K562 (cell line): ENCODE measurements around the gene ANK3. TPM values are rescaled to one million over a fixed set of nuclear protein-coding genes. Genes with fewer than 3 reads are reported as not detected.
A peak's percentile ranks its signal among the peaks of the same experiment; 100 is the strongest.

Source experiments
- BCOR ChIP-seq: fragments of 450-650 bp; IDR thresholded peaks from 2 replicates; pipeline ENCODE4 v1.6.1; 2016
- CEBPB ChIP-seq: fragments of 450-650 bp; IDR thresholded peaks from 2 replicates; pipeline ENCODE4 v1.6.1; 2016; ENCODE audit warnings: missing genetic modification characterization, missing compliant biosample characterization
- CREM ChIP-seq: IDR thresholded peaks from 2 replicates; pipeline ENCODE4 v1.6.1; 2014; ENCODE audit warnings: antibody characterized with exemption, low read depth
- FIP1L1 ChIP-seq: fragments of 200-400 bp; formaldehyde crosslinking; IDR thresholded peaks from 2 replicates; pipeline ENCODE4 v1.6.1; 2018; ENCODE audit warnings: mild to moderate bottlenecking, low read depth, low read length; ENCODE audit not compliant: poor library complexity, severe bottlenecking
- HOXB6 ChIP-seq: fragments of 250-450 bp; sonication (Bioruptor Pico); IDR thresholded peaks from 2 replicates; pipeline ENCODE4 v1.5.1; 2022; ENCODE audit warnings: mild to moderate bottlenecking, borderline replicate concordance
- HSF4 ChIP-seq: fragments of 250-450 bp; sonication (Bioruptor Pico); IDR thresholded peaks from 2 replicates; pipeline ENCODE4 v2.1.2; 2022; ENCODE audit warnings: mild to moderate bottlenecking, moderate library complexity, borderline replicate concordance
- IRF9 ChIP-seq: fragments of 450-650 bp; IDR thresholded peaks from 2 replicates; pipeline ENCODE4 v1.6.1; 2016; ENCODE audit warnings: missing biosample characterization, missing genetic modification characterization
- KAT8 ChIP-seq: fragments of 450-650 bp; IDR thresholded peaks from 2 replicates; pipeline ENCODE4 v1.6.1; 2016; ENCODE audit warnings: low read depth, mild to moderate bottlenecking
- MCM5 ChIP-seq: fragments of 450-650 bp; IDR thresholded peaks from 2 replicates; pipeline ENCODE4 v1.6.1; 2016; ENCODE audit warnings: low read depth
- MEF2A ChIP-seq: IDR thresholded peaks from 2 replicates; pipeline ENCODE4 v1.6.1; 2011; ENCODE audit warnings: low read depth, mild to moderate bottlenecking, low read length, moderate library complexity; ENCODE audit not compliant: control insufficient read depth
- PHF20 ChIP-seq: fragments of 450-650 bp; IDR thresholded peaks from 2 replicates; pipeline ENCODE4 v1.6.1; 2018; ENCODE audit not compliant: partially characterized antibody
- RBM34 ChIP-seq: fragments of 200-400 bp; formaldehyde crosslinking; IDR thresholded peaks from 2 replicates; pipeline ENCODE4 v1.6.1; 2018; ENCODE audit warnings: low read length, borderline replicate concordance; ENCODE audit not compliant: insufficient read depth
- TARDBP ChIP-seq: fragments of 450-650 bp; IDR thresholded peaks from 2 replicates; pipeline ENCODE4 v1.6.1; 2016
- TFAP4 ChIP-seq: sonication (generic); formaldehyde crosslinking; IDR thresholded peaks from 2 replicates; pipeline ENCODE4 v1.8.0; 2022; ENCODE audit warnings: missing genetic modification reagents, mild to moderate bottlenecking, moderate library complexity, borderline replicate concordance
- TGIF2 ChIP-seq: sonication (generic); formaldehyde crosslinking; IDR thresholded peaks from 2 replicates; pipeline ENCODE4 v1.8.1; 2022; ENCODE audit warnings: mild to moderate bottlenecking, missing genetic modification reagents, moderate library complexity
- ZBTB17 ChIP-seq: fragments of 450-650 bp; formaldehyde crosslinking; IDR thresholded peaks from 2 replicates; pipeline ENCODE4 v1.4.0; 2020; ENCODE audit warnings: mild to moderate bottlenecking
- ZNF217 ChIP-seq: sonication (generic); formaldehyde crosslinking; IDR thresholded peaks from 2 replicates; pipeline ENCODE4 v1.8.0; 2022; ENCODE audit warnings: mild to moderate bottlenecking, missing genetic modification reagents
- ZNF318 ChIP-seq, 2 experiments: fragments of 450-650 bp; IDR thresholded peaks; 2 replicates each; pipeline ENCODE4 v1.6.1; 2016; ENCODE audit warnings: mild to moderate bottlenecking in 2 of 2, borderline replicate concordance in 1 of 2, low read depth in 1 of 2, moderate library complexity in 1 of 2
- ZNF384 ChIP-seq: IDR thresholded peaks from 2 replicates; pipeline ENCODE4 v1.6.1; 2012; ENCODE audit warnings: low read depth, low read length, improper control_type of control experiment
- ZNF41 ChIP-seq: fragments of 250-450 bp; sonication (Bioruptor Pico); conservative IDR thresholded peaks from 2 replicates; pipeline ENCODE4 v1.4.0; 2020; ENCODE audit warnings: mild to moderate bottlenecking
- ZNF77 ChIP-seq: fragments of 250-450 bp; sonication (Bioruptor Pico); IDR thresholded peaks from 2 replicates; pipeline ENCODE4 v1.5.0; 2020
- ZNF785 ChIP-seq: fragments of 250-450 bp; sonication (Bioruptor Pico); IDR thresholded peaks from 2 replicates; pipeline ENCODE4 v1.4.0; 2020; ENCODE audit warnings: mild to moderate bottlenecking
- polyA plus RNA-seq, 8 experiments: library from polyadenylated mRNA; depleted of rRNA in 4 of 8; stranded (reverse) in 5 of 8; unstranded in 3 of 8; fragments of >200 nt; fragmentation: Nextera tagmentation in 2 of 8; fragmentation: Illumina TruSeq in 1 of 8; extraction: Ambion mirVana in 2 of 8; extraction: Trizol in 1 of 8; gene quantifications; 2 replicates each; pipeline versions ENCODE4 v1.2.1 to v1.2.3, GENCODE V29; 2011 to 2014; ENCODE audit warnings: inconsistent platforms in 1 of 8, missing spikeins in 1 of 8
- total RNA-seq, 7 experiments: library from RNA; depleted of rRNA in 6 of 7; stranded (reverse); fragments of >200 nt in 6 of 7; fragmentation: Illumina TruSeq in 2 of 7; extraction: Trizol in 2 of 7; gene quantifications; 2 replicates each; pipeline versions ENCODE4 v1.2.1 to v1.2.3, GENCODE V29; 2011 to 2021; ENCODE audit warnings: low replicate concordance in 1 of 7

Gene ANK3
- total and polyA plus RNA-seq, 9 of the 15 experiments (the other 6 are each of a cell fraction or from before 2014, with no cell fraction given): 10.0 to 32.3 (median 17.9) TPM

- no peak for TF ChIP-seq ZNF318 (IDR thresholded peaks at IDR 0.05; ENCODE audit: borderline replicate concordance in 1 of 2, low read depth in 1 of 2)
- no peak for TF ChIP-seq ZNF785 (CRISPR knock-in tag)
- no peak for TF ChIP-seq RBM34
- TF ChIP-seq TARDBP: no peak
- TF ChIP-seq PHF20: no peak
- TF ChIP-seq FIP1L1: no peak
- TF ChIP-seq ZNF384: no peak
- no peak for TF ChIP-seq ZNF77
- no peak for TF ChIP-seq KAT8
- no peak for TF ChIP-seq BCOR
- no peak for TF ChIP-seq HOXB6
- TF ChIP-seq ZNF41 (CRISPR knock-in tag): no peak
- TF ChIP-seq ZNF217: no peak
- TF ChIP-seq CEBPB (tag): no peak
- TF ChIP-seq ZBTB17 (CRISPR knock-in tag): no peak
- no peak for TF ChIP-seq CREM
- no peak for TF ChIP-seq TGIF2
- TF ChIP-seq MCM5: no peak
- peak; percentile 21; the same call in 1 of the 2 replicates for TF ChIP-seq TFAP4 (CRISPR knock-in tag)
- TF ChIP-seq IRF9: peak; percentile 12; the same call in 1 of the 2 replicates
- TF ChIP-seq MEF2A: no peak
- TF ChIP-seq HSF4 (CRISPR knock-in tag): no peak
These were observed 259.5 kb downstream of the ANK3 start (continued) for GRCh38 chr10:60130130-60130579.
